HG02943 (cell line): ENCODE data around the gene SAMD10.
"Not testable (repeated sequence)": the region's sequence is repeated elsewhere in the genome, so short reads cannot be mapped to it uniquely, and the experiment has no call there.

ENCODE experiments used
- ATAC-seq: cut with Tn5 transposase; IDR thresholded peaks from one replicate; pipeline ENCODE4 v1.9.1; 2021; ENCODE audit warnings: mild to moderate bottlenecking, low read depth, moderate library complexity; ENCODE audit not compliant: unreplicated experiment

SAMD10 gene

GRCh38 chr20:63970714-63971431 is 8.6 kb downstream of the SAMD10 start:
- no peak for ATAC-seq

- ATAC-seq, result no peak
Measured at GRCh38 chr20:63969838-63970713, 9.4 kb downstream of the SAMD10 start, which contains the start of gene ZNF512B. Gene ZNF512B, minus strand, starts transcription at chr20:63969930. Its CDS starts 1,980 bp downstream, at chr20:63967950.

- ATAC-seq, result no peak
Measured at GRCh38 chr20:63968928-63969760, 10.3 kb downstream of the SAMD10 start.

GRCh38 chr20:63968136-63968927 is 11.1 kb downstream of the SAMD10 start:
- ATAC-seq, result no peak

- no peak for ATAC-seq
Measured at GRCh38 chr20:63967330-63968135, 11.9 kb downstream of the SAMD10 start.

- no peak for ATAC-seq
Measured at GRCh38 chr20:63966944-63967322, 12.5 kb downstream of the SAMD10 start.

GRCh38 chr20:63966172-63966943 is 13.1 kb downstream of the SAMD10 start:
- no peak for ATAC-seq

- ATAC-seq, result no peak
Measured at GRCh38 chr20:63964412-63964811, 15.0 kb downstream of the SAMD10 start.

- ATAC-seq, result no peak
Measured at GRCh38 chr20:63963784-63964301, 15.6 kb downstream of the SAMD10 start.

- ATAC-seq, result no peak
Measured at GRCh38 chr20:63963348-63963741, 16.1 kb downstream of the SAMD10 start.

- ATAC-seq, result no peak
Measured at GRCh38 chr20:63962426-63963347, 16.8 kb downstream of the SAMD10 start.

GRCh38 chr20:63961664-63962425 is 17.6 kb downstream of the SAMD10 start:
- no peak for ATAC-seq

- not testable (repeated sequence) for ATAC-seq
Measured at GRCh38 chr20:63960654-63961621, 18.5 kb downstream of the SAMD10 start.

GRCh38 chr20:63959699-63960075 is 19.8 kb downstream of the SAMD10 start:
- ATAC-seq, result no peak

- ATAC-seq, result no peak
Measured at GRCh38 chr20:63958964-63959698, 20.3 kb downstream of the SAMD10 start.
